Measurements from ENCODE around the gene PTGFRN. TPM values are rescaled to one million over a fixed set of nuclear protein-coding genes. Genes with fewer than 3 reads are reported as not detected.
"Not testable (repeated sequence)": the region's sequence is repeated elsewhere in the genome, so short reads cannot be mapped to it uniquely, and the experiment has no call there.

The PTGFRN gene
- total RNA-seq, 4 donors from 2014 or later = 64.5 to 92.0 (median 83.9) TPM

GRCh38 chr1:116971258-116971860, 61.6 kb downstream of the PTGFRN start:
- Histone ChIP-seq H3K4me3 (no peak overlapping the region), H3K36me3 (peaks cover 28% of the 10 kb centered on the region)
- TF ChIP-seq EP300 (IDR thresholded peaks at IDR 0.05) (no peak), CTCF (IDR thresholded peaks at IDR 0.05) (no peak), POLR2A (IDR thresholded peaks at IDR 0.05) (no peak), POLR2AphosphoS5 (IDR thresholded peaks at IDR 0.05) (no peak)

GRCh38 chr1:116971965-116972673, 62.4 kb downstream of the PTGFRN start:
- Histone ChIP-seq H3K4me3 (no peak overlapping the region), H3K9me3 (no peaks in the 10 kb centered on the region), H3K4me1 (peaks cover 12% of the 10 kb centered on the region), H3K27me3 (no peaks in the 10 kb centered on the region), H3K27ac (no peak overlapping the region), H3K36me3 (peaks cover 20% of the 10 kb centered on the region)
- 72% methylated on average over 6 of the region's 6 CpGs for WGBS
- DNase-seq (ENCODE audit: low spot score in 2 of 2) = no peak
- TF ChIP-seq POLR2A (IDR thresholded peaks at IDR 0.05) = no peak
- TF ChIP-seq POLR2AphosphoS5 (IDR thresholded peaks at IDR 0.05) = no peak
- no peak for TF ChIP-seq EP300 (IDR thresholded peaks at IDR 0.05)
- TF ChIP-seq CTCF (IDR thresholded peaks at IDR 0.05) = no peak

More at GRCh38 chr1:116971258-116971860, 61.6 kb downstream of the PTGFRN start:
- Histone ChIP-seq H3K27me3 (no peaks in the 10 kb centered on the region), H3K4me1 (peaks cover 12% of the 10 kb centered on the region), H3K9me3 (no peaks in the 10 kb centered on the region), H3K27ac (no peak overlapping the region)
- DNase-seq (ENCODE audit: low spot score in 2 of 2) = no peak
- WGBS = 76% methylated on average over 4 of the region's 4 CpGs

- peaks cover 18% of the 10 kb centered on the region for H3K36me3 ChIP-seq
- peaks cover 12% of the 10 kb centered on the region for H3K4me1 ChIP-seq
- 49% methylated on average over 2 of the region's 2 CpGs for WGBS
- no peaks in the 10 kb centered on the region for H3K27me3 ChIP-seq
- H3K9me3 ChIP-seq = no peaks in the 10 kb centered on the region
- no peak for DNase-seq (ENCODE audit: low spot score in 2 of 2)
- no peak overlapping the region for H3K27ac ChIP-seq
- no peak for TF ChIP-seq POLR2A (IDR thresholded peaks at IDR 0.05)
- no peak overlapping the region for H3K4me3 ChIP-seq
Observed at GRCh38 chr1:116972674-116973030, 62.9 kb downstream of the PTGFRN start.

- not testable (repeated sequence) for H3K9me3 ChIP-seq; H3K4me1 ChIP-seq; H3K4me3 ChIP-seq; H3K36me3 ChIP-seq; H3K27ac ChIP-seq; DNase-seq (ENCODE audit: low spot score in 2 of 2); H3K27me3 ChIP-seq
- 95% methylated on average over 1 of the region's 1 CpG for WGBS
Observed at GRCh38 chr1:116980309-116980708, 70.6 kb downstream of the PTGFRN start.

GRCh38 chr1:116981521-116982037, 71.9 kb downstream of the PTGFRN start:
- no peak overlapping the region for H3K27ac ChIP-seq

More at GRCh38 chr1:116981521-116982037, 71.9 kb downstream of the PTGFRN start:
- H3K4me1 ChIP-seq = no peaks in the 10 kb centered on the region
- no peak overlapping the region for H3K4me3 ChIP-seq
- DNase-seq (ENCODE audit: low spot score in 2 of 2) = no peak
- no peaks in the 10 kb centered on the region for H3K9me3 ChIP-seq
- 92% methylated on average over 2 of the region's 2 CpGs for WGBS
- no peaks in the 10 kb centered on the region for H3K27me3 ChIP-seq
- H3K36me3 ChIP-seq = peaks cover 11% of the 10 kb centered on the region
- TF ChIP-seq CTCF (IDR thresholded peaks at IDR 0.05) = no peak
- no peak for TF ChIP-seq EP300 (IDR thresholded peaks at IDR 0.05)
- TF ChIP-seq POLR2AphosphoS5 (IDR thresholded peaks at IDR 0.05) = no peak
- no peak for TF ChIP-seq POLR2A (IDR thresholded peaks at IDR 0.05)
